HL-60 (cell line): ENCODE measurements around the gene NCK2.

Experiments used
- DNase-seq, 2 experiments: peaks; one replicate each; pipeline ENCODE4 v3.0.0-alpha.2; 2010 to 2020; ENCODE audit warnings: low read depth in 1 of 2, low spot score in 1 of 2
- H3K27ac ChIP-seq: fragments of 250-450 bp; sonication (Bioruptor Pico); replicated peaks from 2 replicates; pipeline ENCODE4 v1.5.1; 2020; ENCODE audit warnings: mild to moderate bottlenecking, moderate library complexity
- H3K27me3 ChIP-seq: fragments of 250-450 bp; sonication (Bioruptor Pico); 2 replicates; pipeline ENCODE4 v1.5.1; 2021; ENCODE audit warnings: mild to moderate bottlenecking, moderate library complexity; ENCODE audit not compliant: insufficient read depth, poor library complexity, severe bottlenecking
- H3K4me3 ChIP-seq: replicated peaks from 2 replicates; pipeline ENCODE4 v1.5.1; 2011; ENCODE audit warnings: mild to moderate bottlenecking, control low read depth, low read length; ENCODE audit not compliant: insufficient read depth
- GABPA ChIP-seq: IDR thresholded peaks from 2 replicates; pipeline ENCODE4 v1.6.1; 2012; ENCODE audit warnings: low read depth
- POLR2AphosphoS5 ChIP-seq: IDR thresholded peaks from 2 replicates; pipeline ENCODE4 v1.6.1; 2012; ENCODE audit warnings: low read depth
- SPI1 ChIP-seq: IDR thresholded peaks from 2 replicates; pipeline ENCODE4 v1.6.1; 2012; ENCODE audit warnings: low read depth, mild to moderate bottlenecking, borderline replicate concordance
- TF ChIP-seq, protein P1 (sequence below): IDR thresholded peaks from 2 replicates; pipeline ENCODE4 v1.6.1; 2012; ENCODE audit warnings: low read depth; ENCODE audit not compliant: insufficient replicate concordance
- TF ChIP-seq, protein P2 (sequence below): IDR thresholded peaks from one replicate; pipeline ENCODE4 v1.5.1; 2011; ENCODE audit warnings: low read length, control low read depth, inconsistent platforms; ENCODE audit not compliant: insufficient read depth

Gene NCK2

DNA sequence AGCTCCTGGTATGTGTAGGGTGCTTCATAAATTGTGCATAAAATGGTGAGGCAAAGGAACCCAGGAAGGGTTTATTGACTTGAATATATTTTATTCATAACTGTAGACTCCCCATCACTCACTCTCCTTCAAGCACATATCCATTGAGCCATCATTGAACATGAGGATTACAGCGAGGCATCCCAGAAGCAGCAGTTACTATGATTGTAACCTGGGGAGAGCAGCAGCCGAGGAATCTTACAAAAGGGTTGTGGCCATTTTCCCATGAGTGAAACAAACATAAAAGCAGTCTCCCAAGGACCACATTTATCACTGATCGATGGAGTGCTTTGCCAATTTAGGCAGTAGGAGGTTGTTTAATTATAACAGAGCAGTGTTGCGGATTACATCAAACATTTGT is 183.4 kb downstream of the NCK2 start:
- no peaks in the 10 kb centered on the region for H3K27me3 ChIP-seq
- no peak for DNase-seq
- no peak for TF ChIP-seq SPI1
- no peak for TF ChIP-seq GABPA
- TF ChIP-seq POLR2AphosphoS5: no peak
- TF ChIP-seq, protein P1, sequence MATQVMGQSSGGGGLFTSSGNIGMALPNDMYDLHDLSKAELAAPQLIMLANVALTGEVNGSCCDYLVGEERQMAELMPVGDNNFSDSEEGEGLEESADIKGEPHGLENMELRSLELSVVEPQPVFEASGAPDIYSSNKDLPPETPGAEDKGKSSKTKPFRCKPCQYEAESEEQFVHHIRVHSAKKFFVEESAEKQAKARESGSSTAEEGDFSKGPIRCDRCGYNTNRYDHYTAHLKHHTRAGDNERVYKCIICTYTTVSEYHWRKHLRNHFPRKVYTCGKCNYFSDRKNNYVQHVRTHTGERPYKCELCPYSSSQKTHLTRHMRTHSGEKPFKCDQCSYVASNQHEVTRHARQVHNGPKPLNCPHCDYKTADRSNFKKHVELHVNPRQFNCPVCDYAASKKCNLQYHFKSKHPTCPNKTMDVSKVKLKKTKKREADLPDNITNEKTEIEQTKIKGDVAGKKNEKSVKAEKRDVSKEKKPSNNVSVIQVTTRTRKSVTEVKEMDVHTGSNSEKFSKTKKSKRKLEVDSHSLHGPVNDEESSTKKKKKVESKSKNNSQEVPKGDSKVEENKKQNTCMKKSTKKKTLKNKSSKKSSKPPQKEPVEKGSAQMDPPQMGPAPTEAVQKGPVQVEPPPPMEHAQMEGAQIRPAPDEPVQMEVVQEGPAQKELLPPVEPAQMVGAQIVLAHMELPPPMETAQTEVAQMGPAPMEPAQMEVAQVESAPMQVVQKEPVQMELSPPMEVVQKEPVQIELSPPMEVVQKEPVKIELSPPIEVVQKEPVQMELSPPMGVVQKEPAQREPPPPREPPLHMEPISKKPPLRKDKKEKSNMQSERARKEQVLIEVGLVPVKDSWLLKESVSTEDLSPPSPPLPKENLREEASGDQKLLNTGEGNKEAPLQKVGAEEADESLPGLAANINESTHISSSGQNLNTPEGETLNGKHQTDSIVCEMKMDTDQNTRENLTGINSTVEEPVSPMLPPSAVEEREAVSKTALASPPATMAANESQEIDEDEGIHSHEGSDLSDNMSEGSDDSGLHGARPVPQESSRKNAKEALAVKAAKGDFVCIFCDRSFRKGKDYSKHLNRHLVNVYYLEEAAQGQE: no peak
- TF ChIP-seq, protein P2, sequence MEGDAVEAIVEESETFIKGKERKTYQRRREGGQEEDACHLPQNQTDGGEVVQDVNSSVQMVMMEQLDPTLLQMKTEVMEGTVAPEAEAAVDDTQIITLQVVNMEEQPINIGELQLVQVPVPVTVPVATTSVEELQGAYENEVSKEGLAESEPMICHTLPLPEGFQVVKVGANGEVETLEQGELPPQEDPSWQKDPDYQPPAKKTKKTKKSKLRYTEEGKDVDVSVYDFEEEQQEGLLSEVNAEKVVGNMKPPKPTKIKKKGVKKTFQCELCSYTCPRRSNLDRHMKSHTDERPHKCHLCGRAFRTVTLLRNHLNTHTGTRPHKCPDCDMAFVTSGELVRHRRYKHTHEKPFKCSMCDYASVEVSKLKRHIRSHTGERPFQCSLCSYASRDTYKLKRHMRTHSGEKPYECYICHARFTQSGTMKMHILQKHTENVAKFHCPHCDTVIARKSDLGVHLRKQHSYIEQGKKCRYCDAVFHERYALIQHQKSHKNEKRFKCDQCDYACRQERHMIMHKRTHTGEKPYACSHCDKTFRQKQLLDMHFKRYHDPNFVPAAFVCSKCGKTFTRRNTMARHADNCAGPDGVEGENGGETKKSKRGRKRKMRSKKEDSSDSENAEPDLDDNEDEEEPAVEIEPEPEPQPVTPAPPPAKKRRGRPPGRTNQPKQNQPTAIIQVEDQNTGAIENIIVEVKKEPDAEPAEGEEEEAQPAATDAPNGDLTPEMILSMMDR: no peak
- H3K4me3 ChIP-seq: no peak overlapping the region
- no peak overlapping the region for H3K27ac ChIP-seq

DNA sequence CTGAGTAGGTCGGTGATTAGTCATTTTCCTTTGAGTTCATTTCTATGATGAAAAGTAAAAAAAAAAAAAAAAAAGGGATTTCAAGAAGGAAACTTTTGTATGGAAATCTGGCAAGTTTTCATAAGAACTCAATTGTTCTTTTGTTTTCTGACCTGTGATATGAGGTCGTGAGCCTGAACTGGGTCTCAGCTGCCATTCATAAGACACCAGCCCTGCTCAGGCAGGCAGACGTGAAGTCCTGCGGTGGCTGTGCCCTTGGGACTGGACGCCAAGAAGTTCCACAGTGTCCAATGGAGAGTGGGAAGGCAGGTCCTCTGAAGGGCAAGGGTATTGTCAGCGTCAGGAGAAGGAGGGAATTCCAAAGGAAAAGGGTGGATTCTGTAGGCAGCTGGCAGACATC is 183.9 kb downstream of the NCK2 start:
- Histone ChIP-seq H3K27me3 (no peaks in the 10 kb centered on the region), H3K27ac (no peak overlapping the region), H3K4me3 (no peak overlapping the region)
- no peak for DNase-seq
- TF ChIP-seq POLR2AphosphoS5: no peak

DNA sequence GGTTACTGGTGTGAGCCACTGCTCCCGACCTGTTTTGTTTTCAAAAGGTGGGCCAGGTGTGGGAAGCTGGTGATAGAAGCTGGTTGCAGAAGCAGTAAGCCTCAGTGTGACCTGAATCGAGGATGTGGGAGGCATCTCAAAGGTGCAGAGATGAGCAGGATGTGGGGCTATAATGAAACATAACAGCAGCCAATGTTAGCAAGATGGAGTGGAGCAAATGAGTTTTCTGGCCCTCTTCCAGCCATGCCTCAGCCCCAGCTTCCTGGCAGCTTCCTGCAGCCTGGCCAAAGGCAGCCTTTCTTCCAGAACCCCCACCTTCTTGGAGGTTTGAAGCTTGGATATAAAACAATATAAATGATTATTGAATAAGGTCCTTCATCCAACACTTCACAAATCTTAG is 184.8 kb downstream of the NCK2 start:
- no peak overlapping the region for H3K27ac ChIP-seq
- TF ChIP-seq POLR2AphosphoS5 (no peak), GABPA (no peak), SPI1 (no peak)
- TF ChIP-seq, protein P2: no peak
- TF ChIP-seq, protein P1: no peak
- DNase-seq: no peak
- no peak overlapping the region for H3K4me3 ChIP-seq
- no peaks in the 10 kb centered on the region for H3K27me3 ChIP-seq

DNA sequence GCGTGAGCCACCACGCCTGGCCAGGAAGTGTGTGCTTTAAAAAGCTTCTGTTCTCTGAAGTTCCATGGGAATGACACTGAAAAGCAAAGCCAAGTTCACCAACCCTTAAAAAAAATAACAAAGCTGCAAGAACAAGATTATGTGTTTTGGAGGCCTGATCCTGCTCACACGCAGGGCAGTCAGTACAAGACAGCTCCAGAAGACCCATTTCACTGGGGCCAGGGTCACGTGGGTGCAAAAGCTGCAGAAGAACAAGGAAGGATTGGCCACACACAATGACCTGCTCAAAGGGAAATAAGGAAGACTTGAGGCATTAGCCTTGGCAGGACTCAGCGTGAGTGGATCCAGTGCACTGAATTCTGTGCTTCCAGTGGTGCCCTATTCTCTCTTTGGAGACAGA is 187.9 kb downstream of the NCK2 start:
- TF ChIP-seq, protein P1: no peak
- TF ChIP-seq, protein P2: no peak
- TF ChIP-seq POLR2AphosphoS5 (no peak), GABPA (no peak)
- H3K27ac ChIP-seq: no peak overlapping the region
- H3K27me3 ChIP-seq: no peaks in the 10 kb centered on the region
- no peak for DNase-seq
- H3K4me3 ChIP-seq: no peak overlapping the region
